Smooth muscle cell (in vitro differentiated cells): ENCODE data around the gene AQP2. TPM values are rescaled to one million over a fixed set of nuclear protein-coding genes. Genes with fewer than 3 reads are reported as not detected.

Experiments
- DNase-seq: peaks from one replicate; lab custom pipeline; 2025; ENCODE audit not compliant: unreplicated experiment; lab: John Stamatoyannopoulos, UW
- H2AFZ ChIP-seq: fragments of 200-600 bp; sonication (generic); 2 replicates; pipeline ENCODE4 v1.6.0; 2016; ENCODE audit warnings: antibody characterized with exemption, low read depth, mild to moderate bottlenecking
- H3F3A ChIP-seq: fragments of 200-600 bp; sonication (generic); 2 replicates; pipeline ENCODE4 v1.6.0; 2017; ENCODE audit warnings: antibody characterized with exemption, low read depth
- H3K27ac ChIP-seq: fragments of 200-600 bp; sonication (generic); 2 replicates; pipeline ENCODE4 v1.5.1; 2016; ENCODE audit warnings: low read depth, mild to moderate bottlenecking
- H3K27me3 ChIP-seq: fragments of 200-600 bp; sonication (generic); 2 replicates; pipeline ENCODE4 v1.6.1; 2016; ENCODE audit warnings: low read depth, mild to moderate bottlenecking
- H3K36me3 ChIP-seq: fragments of 200-600 bp; sonication (generic); 2 replicates; pipeline ENCODE4 v1.5.1; 2016; ENCODE audit warnings: low read depth
- H3K4me1 ChIP-seq: fragments of 200-600 bp; sonication (generic); 2 replicates; pipeline ENCODE4 v1.5.1; 2016; ENCODE audit warnings: low read depth
- H3K4me2 ChIP-seq: fragments of 200-600 bp; sonication (generic); 2 replicates; pipeline ENCODE4 v1.6.0; 2016; ENCODE audit warnings: mild to moderate bottlenecking
- H3K4me3 ChIP-seq: fragments of 200-600 bp; sonication (generic); 2 replicates; pipeline ENCODE4 v1.5.1; 2016; ENCODE audit warnings: mild to moderate bottlenecking
- H3K79me2 ChIP-seq: fragments of 200-600 bp; sonication (generic); 2 replicates; pipeline ENCODE4 v1.6.0; 2016; ENCODE audit warnings: low read depth, mild to moderate bottlenecking
- H3K9ac ChIP-seq: fragments of 200-600 bp; sonication (generic); 2 replicates; pipeline ENCODE4 v1.6.0; 2016; ENCODE audit warnings: low read depth
- H3K9me3 ChIP-seq: fragments of 200-600 bp; sonication (generic); replicated peaks from 2 replicates; pipeline ENCODE4 v1.5.1; 2016; ENCODE audit warnings: low read depth
- H4K20me1 ChIP-seq: fragments of 200-600 bp; sonication (generic); 2 replicates; pipeline ENCODE4 v1.6.0; 2016; ENCODE audit warnings: low read depth
- WGBS: methylation state at CpG from one replicate; pipeline ENCODE4 v1.1.7; 2016; ENCODE audit warnings: low lambda C conversion rate; 5-methylcytosine and 5-hydroxymethylcytosine counted together
- polyA plus RNA-seq: library from polyadenylated mRNA; unstranded; fragments of >200 nt; fragmentation: Nextera tagmentation; extraction: Ambion mirVana; gene quantifications from 2 replicates; pipeline ENCODE4 v1.2.1, GENCODE V29; 2016
- total RNA-seq: library from RNA; depleted of rRNA; stranded (reverse); fragments of >200 nt; gene quantifications from 2 replicates; pipeline ENCODE4 v1.2.3, GENCODE V29; 2014
- TF ChIP-seq, protein P1 (sequence below): fragments of 200-600 bp; sonication (generic); IDR thresholded peaks from 2 replicates; pipeline ENCODE4 v1.5.1; 2017; ENCODE audit warnings: borderline replicate concordance, mild to moderate bottlenecking, antibody characterized with exemption; ENCODE audit not compliant: insufficient read depth, poor library complexity, severe bottlenecking

AQP2 gene
- total and polyA plus RNA-seq, 2 experiments from 2014 or later = 0.13 to 0.14 TPM

DNA sequence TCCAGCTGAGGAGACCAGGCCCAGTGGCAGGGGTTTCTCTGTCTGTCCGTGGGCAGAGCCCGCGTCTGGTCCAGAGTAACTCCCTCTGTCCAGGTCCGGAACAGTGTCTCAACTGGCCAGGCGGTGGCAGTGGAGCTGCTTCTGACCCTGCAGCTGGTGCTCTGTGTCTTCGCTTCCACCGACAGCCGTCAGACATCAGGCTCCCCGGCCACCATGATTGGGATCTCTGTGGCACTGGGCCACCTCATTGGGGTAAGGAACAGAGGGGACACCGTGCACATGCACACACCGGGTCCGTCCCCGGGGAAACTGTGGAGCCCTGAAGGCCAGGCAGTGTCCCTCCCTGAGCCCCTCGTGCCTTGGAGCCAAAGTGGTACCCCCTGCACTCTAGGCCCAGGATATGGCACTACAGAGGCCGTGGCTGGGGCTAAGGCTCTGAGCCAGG, 23.7 kb downstream of the AQP2 start:
- H3K36me3 ChIP-seq = no peaks in the 10 kb centered on the region
- H3K27ac ChIP-seq = no peak overlapping the region
- no peak overlapping the region for H3K9ac ChIP-seq
- H3K27me3 ChIP-seq = peaks cover 38% of the 10 kb centered on the region
- no peaks in the 10 kb centered on the region for H3F3A ChIP-seq
- H3K4me2 ChIP-seq = no peak overlapping the region
- no peak for DNase-seq
- H3K4me1 ChIP-seq = no peaks in the 10 kb centered on the region
- no peaks in the 10 kb centered on the region for H3K9me3 ChIP-seq
- WGBS = 71% methylated on average over 15 of the region's 15 CpGs
- H4K20me1 ChIP-seq = no peaks in the 10 kb centered on the region
- H3K4me3 ChIP-seq = no peak overlapping the region
- no peak overlapping the region for H2AFZ ChIP-seq
- TF ChIP-seq, protein P1, sequence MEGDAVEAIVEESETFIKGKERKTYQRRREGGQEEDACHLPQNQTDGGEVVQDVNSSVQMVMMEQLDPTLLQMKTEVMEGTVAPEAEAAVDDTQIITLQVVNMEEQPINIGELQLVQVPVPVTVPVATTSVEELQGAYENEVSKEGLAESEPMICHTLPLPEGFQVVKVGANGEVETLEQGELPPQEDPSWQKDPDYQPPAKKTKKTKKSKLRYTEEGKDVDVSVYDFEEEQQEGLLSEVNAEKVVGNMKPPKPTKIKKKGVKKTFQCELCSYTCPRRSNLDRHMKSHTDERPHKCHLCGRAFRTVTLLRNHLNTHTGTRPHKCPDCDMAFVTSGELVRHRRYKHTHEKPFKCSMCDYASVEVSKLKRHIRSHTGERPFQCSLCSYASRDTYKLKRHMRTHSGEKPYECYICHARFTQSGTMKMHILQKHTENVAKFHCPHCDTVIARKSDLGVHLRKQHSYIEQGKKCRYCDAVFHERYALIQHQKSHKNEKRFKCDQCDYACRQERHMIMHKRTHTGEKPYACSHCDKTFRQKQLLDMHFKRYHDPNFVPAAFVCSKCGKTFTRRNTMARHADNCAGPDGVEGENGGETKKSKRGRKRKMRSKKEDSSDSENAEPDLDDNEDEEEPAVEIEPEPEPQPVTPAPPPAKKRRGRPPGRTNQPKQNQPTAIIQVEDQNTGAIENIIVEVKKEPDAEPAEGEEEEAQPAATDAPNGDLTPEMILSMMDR = peak; percentile 41
- H3K79me2 ChIP-seq = no peaks in the 10 kb centered on the region

DNA sequence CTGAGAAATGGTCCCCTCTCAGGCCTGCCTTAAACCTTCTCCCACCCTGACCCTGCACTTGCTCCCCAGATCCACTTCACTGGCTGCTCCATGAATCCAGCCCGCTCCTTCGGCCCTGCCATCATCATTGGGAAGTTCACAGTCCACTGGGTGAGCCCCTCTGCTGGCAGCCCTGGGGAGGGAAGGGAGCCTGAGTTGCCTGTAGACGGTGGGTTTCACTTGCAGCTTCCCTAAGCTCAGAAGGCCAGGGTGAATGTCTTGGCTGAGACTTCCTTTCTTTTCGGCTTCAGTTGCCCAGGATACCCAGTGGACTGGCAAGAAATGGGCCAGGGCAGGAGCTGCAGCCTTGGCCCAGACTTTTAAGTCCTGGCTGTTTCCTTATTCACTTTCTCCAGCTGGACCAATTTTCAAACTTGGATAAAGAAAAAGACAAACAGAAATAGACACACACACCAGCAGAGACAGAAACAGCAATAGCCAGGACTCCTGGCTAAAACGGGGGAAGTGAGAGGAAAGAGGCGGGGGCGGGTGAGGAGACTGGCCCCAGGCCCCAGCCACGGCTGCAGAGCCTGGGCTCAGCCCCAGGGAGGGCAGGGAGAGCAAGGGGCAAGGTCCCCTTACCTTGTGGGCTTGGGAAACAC, 24.3 kb downstream of the AQP2 start:
- Histone ChIP-seq H3F3A (no peaks in the 10 kb centered on the region), H3K9ac (no peak overlapping the region)

DNA sequence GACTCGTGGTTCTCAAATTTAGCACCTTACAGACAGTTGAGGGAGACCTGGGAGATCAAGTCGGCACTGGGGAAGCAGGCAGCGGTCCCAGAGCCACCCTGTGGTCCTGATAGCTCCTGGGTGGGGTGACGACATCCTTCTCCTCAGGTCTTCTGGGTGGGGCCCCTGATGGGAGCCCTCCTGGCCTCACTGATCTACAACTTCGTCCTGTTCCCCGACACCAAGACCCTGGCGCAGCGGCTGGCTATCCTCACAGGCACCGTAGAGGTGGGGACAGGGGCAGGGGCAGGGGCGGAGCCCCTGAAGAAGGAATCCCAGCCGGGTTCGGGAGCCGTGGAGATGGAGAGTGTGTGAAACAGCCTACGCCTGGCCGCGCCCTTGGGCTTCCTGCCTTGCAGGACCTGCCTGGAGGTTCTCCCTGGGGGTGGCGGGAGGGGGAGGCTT, 24.8 kb downstream of the AQP2 start:
- TF ChIP-seq, protein P1 = no peak
- no peak overlapping the region for H3K27ac ChIP-seq
- H3K9ac ChIP-seq = no peak overlapping the region
- DNase-seq = no peak
- peaks cover 28% of the 10 kb centered on the region for H3K27me3 ChIP-seq
- WGBS = 77% methylated on average over 15 of the region's 17 CpGs
- no peaks in the 10 kb centered on the region for H4K20me1 ChIP-seq
- H3K4me1 ChIP-seq = no peaks in the 10 kb centered on the region
- H3K4me2 ChIP-seq = no peak overlapping the region
- H2AFZ ChIP-seq = no peak overlapping the region
- H3K4me3 ChIP-seq = no peak overlapping the region
- no peaks in the 10 kb centered on the region for H3K9me3 ChIP-seq
- H3F3A ChIP-seq = no peaks in the 10 kb centered on the region
- no peaks in the 10 kb centered on the region for H3K36me3 ChIP-seq
- H3K79me2 ChIP-seq = no peaks in the 10 kb centered on the region

More for the DNA sequence above, 24.3 kb downstream of the AQP2 start:
- no peak for DNase-seq
- H3K27ac ChIP-seq = no peak overlapping the region
- H3K36me3 ChIP-seq = no peaks in the 10 kb centered on the region
- no peaks in the 10 kb centered on the region for H3K9me3 ChIP-seq
- no peak overlapping the region for H3K4me3 ChIP-seq
- no peak overlapping the region for H3K4me2 ChIP-seq
- H3K79me2 ChIP-seq = no peaks in the 10 kb centered on the region
- H3K27me3 ChIP-seq = peaks cover 32% of the 10 kb centered on the region
- no peaks in the 10 kb centered on the region for H4K20me1 ChIP-seq
- TF ChIP-seq, protein P1 = no peak
- H3K4me1 ChIP-seq = no peaks in the 10 kb centered on the region
- 77% methylated on average over 8 of the region's 8 CpGs for WGBS
- no peak overlapping the region for H2AFZ ChIP-seq

DNA sequence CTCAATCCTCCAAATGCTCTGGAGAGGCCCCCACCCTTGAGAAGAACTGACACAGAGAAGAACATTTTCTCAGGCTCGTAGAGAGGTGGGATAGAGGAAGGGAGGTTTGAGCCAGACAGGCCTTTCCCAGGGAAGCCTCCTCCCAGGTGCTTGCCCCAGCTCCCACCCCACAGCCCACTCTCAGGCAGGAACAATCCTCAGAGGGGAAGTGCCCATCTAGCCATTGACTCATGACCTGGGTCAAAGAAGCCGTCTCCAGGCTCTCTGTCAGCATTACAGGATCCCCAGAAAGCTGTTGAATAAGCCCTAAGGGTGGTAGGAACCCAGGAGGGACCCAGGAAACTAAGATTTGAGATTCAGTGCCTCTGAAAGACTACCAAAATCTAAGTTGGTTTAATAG, 26.0 kb downstream of the AQP2 start:
- no peaks in the 10 kb centered on the region for H4K20me1 ChIP-seq
- WGBS = 91% methylated on average over 2 of the region's 2 CpGs
- H3K4me1 ChIP-seq = no peaks in the 10 kb centered on the region
- no peak overlapping the region for H3K27ac ChIP-seq
- H3K4me3 ChIP-seq = no peak overlapping the region
- H3K36me3 ChIP-seq = no peaks in the 10 kb centered on the region
- H3K9me3 ChIP-seq = no peaks in the 10 kb centered on the region
- H2AFZ ChIP-seq = no peak overlapping the region
- H3K9ac ChIP-seq = no peak overlapping the region
- TF ChIP-seq, protein P1 = no peak
- peaks cover 23% of the 10 kb centered on the region for H3K27me3 ChIP-seq
- H3K79me2 ChIP-seq = no peaks in the 10 kb centered on the region
- no peak for DNase-seq
- no peaks in the 10 kb centered on the region for H3F3A ChIP-seq
- H3K4me2 ChIP-seq = no peak overlapping the region
